Transverse colon (tissue), 4 donors: ENCODE data around the gene CAD. TPM values are rescaled to one million over a fixed set of nuclear protein-coding genes. Genes with fewer than 3 reads are reported as not detected.
"Not testable (repeated sequence)": the region's sequence is repeated elsewhere in the genome, so short reads cannot be mapped to it uniquely, and the experiment has no call there.

Experiments
- DNase-seq: peaks from one replicate; pipeline ENCODE4 v3.0.0-alpha.2; 2019
- H3K27ac ChIP-seq, 4 donors: fragments of 200-600 bp; sonication (generic); 2 replicates each; pipeline ENCODE4 v1.5.1; 2016 to 2018; ENCODE audit warnings: inconsistent platforms in 4 of 4
- H3K27me3 ChIP-seq: fragments of 200-600 bp; sonication (generic); 2 replicates; pipeline ENCODE4 v1.5.1; 2017; ENCODE audit warnings: inconsistent platforms
- H3K36me3 ChIP-seq, 4 donors: fragments of 200-600 bp; sonication (generic); 2 replicates each; pipeline ENCODE4 v1.5.1; 2017 to 2019; ENCODE audit warnings: inconsistent platforms in 4 of 4
- H3K4me1 ChIP-seq, 4 donors: fragments of 200-600 bp; sonication (generic); 2 replicates each; pipeline ENCODE4 v1.5.1; 2017 to 2020; ENCODE audit warnings: inconsistent platforms in 4 of 4
- H3K4me3 ChIP-seq, 4 donors: fragments of 200-600 bp; sonication (generic); 1 replicate in 1 of 4; 2 replicates in 3 of 4; pipeline versions ENCODE4 v1.5.1 to v1.6.1; 2017 to 2019; ENCODE audit warnings: inconsistent platforms in 4 of 4
- H3K9me3 ChIP-seq, 2 donors: fragments of 200-600 bp; sonication (generic); 2 replicates each; pipeline ENCODE4 v1.5.1; 2017 to 2019; ENCODE audit warnings: inconsistent platforms in 2 of 2
- EP300 ChIP-seq: sonication (generic); formaldehyde crosslinking; IDR thresholded peaks from one replicate; pipeline ENCODE4 v1.6.1; 2017; ENCODE audit warnings: antibody characterized with exemption, low read depth
- POLR2A ChIP-seq: fragments of 450-650 bp; IDR thresholded peaks from one replicate; pipeline ENCODE4 v1.6.1; 2016; ENCODE audit warnings: antibody characterized with exemption, mild to moderate bottlenecking, moderate library complexity
- POLR2AphosphoS5 ChIP-seq, 3 donors: sonication (generic); formaldehyde crosslinking; IDR thresholded peaks; one replicate each; pipeline ENCODE4 v1.6.1; 2016; ENCODE audit warnings: antibody characterized with exemption in 3 of 3
- WGBS, 2 donors: methylation state at CpG; one replicate each; pipeline ENCODE4 v1.1.5; 2018; ENCODE audit warnings: low coverage in 1 of 2; 5-methylcytosine and 5-hydroxymethylcytosine counted together
- in situ Hi-C, 4 donors: fragments of 200-750 bp; cut with MboI; loops; one replicate each; pipeline versions ENCODE4 v1.15.0 to v1.15.1; 2017; ENCODE audit warnings: low sequenced_read_pairs in 3 of 4, low pct_ligation_motif_present in 1 of 4, low pct_unique_long_range_greater_than_20kb in 1 of 4
- intact Hi-C: fragments of 100-400 bp; cut with DNase I; formaldehyde crosslinking; loops from one replicate; pipeline ENCODE4 v1.15.1; 2023; ENCODE audit warnings: low total_unique reads
- total RNA-seq, 4 donors: library from RNA; depleted of rRNA; stranded (reverse); fragments of >200 nt; gene quantifications; one replicate each; pipeline ENCODE4 v1.1.0, GENCODE V29; 2016
- TF ChIP-seq, protein P1 (sequence below), 5 experiments: fragments of 200-600 bp in 3 of 5; fragments of 450-650 bp in 2 of 5; sonication (generic) in 3 of 5; IDR thresholded peaks; 1 replicate in 2 of 5; 2 replicates in 3 of 5; pipeline ENCODE4 v1.5.1; 2016 to 2017; ENCODE audit warnings: antibody characterized with exemption in 5 of 5, inconsistent platforms in 3 of 5, mild to moderate bottlenecking in 2 of 5, moderate library complexity in 1 of 5

The CAD gene
- total RNA-seq, 4 donors from 2014 or later, result 11.9 to 25.9 (median 16.6) TPM

GRCh38 chr2:27270131-27270530 is 53.0 kb downstream of the CAD start:
- no peak for DNase-seq
- Histone ChIP-seq H3K4me3 (no peak overlapping the region), H3K9me3 (no peaks in the 10 kb centered on the region), H3K27me3 (peaks cover 77% of the 10 kb centered on the region), H3K27ac (no peak overlapping the region), H3K4me1 (peaks cover 0 to 2% (median 1%) of the 10 kb centered on the region in 4 donors), H3K36me3 (no peaks in the 10 kb centered on the region)
- in situ Hi-C loops, result loop anchor here in 1 of 4 donors (10.0 kb wide), 1 partner anchor 305 kb away; no protein-coding TSS in a partner anchor
- WGBS, 2 donors, result 75 to 77% methylated on average over 3 of the region's 3 CpGs
- intact Hi-C loops, result no loop called here
- no peak for TF ChIP-seq POLR2A
- TF ChIP-seq, protein P1, sequence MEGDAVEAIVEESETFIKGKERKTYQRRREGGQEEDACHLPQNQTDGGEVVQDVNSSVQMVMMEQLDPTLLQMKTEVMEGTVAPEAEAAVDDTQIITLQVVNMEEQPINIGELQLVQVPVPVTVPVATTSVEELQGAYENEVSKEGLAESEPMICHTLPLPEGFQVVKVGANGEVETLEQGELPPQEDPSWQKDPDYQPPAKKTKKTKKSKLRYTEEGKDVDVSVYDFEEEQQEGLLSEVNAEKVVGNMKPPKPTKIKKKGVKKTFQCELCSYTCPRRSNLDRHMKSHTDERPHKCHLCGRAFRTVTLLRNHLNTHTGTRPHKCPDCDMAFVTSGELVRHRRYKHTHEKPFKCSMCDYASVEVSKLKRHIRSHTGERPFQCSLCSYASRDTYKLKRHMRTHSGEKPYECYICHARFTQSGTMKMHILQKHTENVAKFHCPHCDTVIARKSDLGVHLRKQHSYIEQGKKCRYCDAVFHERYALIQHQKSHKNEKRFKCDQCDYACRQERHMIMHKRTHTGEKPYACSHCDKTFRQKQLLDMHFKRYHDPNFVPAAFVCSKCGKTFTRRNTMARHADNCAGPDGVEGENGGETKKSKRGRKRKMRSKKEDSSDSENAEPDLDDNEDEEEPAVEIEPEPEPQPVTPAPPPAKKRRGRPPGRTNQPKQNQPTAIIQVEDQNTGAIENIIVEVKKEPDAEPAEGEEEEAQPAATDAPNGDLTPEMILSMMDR (IDR thresholded peaks at IDR 0.05), result no peak
- no peak for TF ChIP-seq EP300
- no peak for TF ChIP-seq POLR2AphosphoS5 (IDR thresholded peaks at IDR 0.05)

GRCh38 chr2:27270670-27271069 is 53.5 kb downstream of the CAD start:
- no peak for DNase-seq
- H3K4me3 ChIP-seq, result no peak overlapping the region
- H3K9me3 ChIP-seq, result no peaks in the 10 kb centered on the region
- in situ Hi-C loops (loop anchor here in 1 of 4 donors (10.0 kb wide), 1 partner anchor 306 kb away; no protein-coding TSS in a partner anchor), intact Hi-C loops (no loop called here)
- TF ChIP-seq, protein P1 (IDR thresholded peaks at IDR 0.05), result no peak
- TF ChIP-seq POLR2AphosphoS5 (IDR thresholded peaks at IDR 0.05) (no peak), EP300 (no peak), POLR2A (no peak)
- 75% methylated on average over 2 of the region's 2 CpGs; no CpG with 5 or more reads in 1 of the 2 donors for WGBS, 2 donors
- H3K4me1 ChIP-seq, result no peaks in the 10 kb centered on the region
- H3K36me3 ChIP-seq, result no peaks in the 10 kb centered on the region
- no peak overlapping the region for H3K27ac ChIP-seq
- H3K27me3 ChIP-seq, result peaks cover 76% of the 10 kb centered on the region

GRCh38 chr2:27271631-27272340 is 54.6 kb downstream of the CAD start:
- in situ Hi-C loops, result loop anchor here in 1 of 4 donors (10.0 kb wide), 1 partner anchor 307 kb away; no protein-coding TSS in a partner anchor
- TF ChIP-seq EP300, result no peak
- no peak for TF ChIP-seq POLR2AphosphoS5 (IDR thresholded peaks at IDR 0.05)
- TF ChIP-seq POLR2A, result no peak
- TF ChIP-seq, protein P1 (IDR thresholded peaks at IDR 0.05), result no peak

DNA sequence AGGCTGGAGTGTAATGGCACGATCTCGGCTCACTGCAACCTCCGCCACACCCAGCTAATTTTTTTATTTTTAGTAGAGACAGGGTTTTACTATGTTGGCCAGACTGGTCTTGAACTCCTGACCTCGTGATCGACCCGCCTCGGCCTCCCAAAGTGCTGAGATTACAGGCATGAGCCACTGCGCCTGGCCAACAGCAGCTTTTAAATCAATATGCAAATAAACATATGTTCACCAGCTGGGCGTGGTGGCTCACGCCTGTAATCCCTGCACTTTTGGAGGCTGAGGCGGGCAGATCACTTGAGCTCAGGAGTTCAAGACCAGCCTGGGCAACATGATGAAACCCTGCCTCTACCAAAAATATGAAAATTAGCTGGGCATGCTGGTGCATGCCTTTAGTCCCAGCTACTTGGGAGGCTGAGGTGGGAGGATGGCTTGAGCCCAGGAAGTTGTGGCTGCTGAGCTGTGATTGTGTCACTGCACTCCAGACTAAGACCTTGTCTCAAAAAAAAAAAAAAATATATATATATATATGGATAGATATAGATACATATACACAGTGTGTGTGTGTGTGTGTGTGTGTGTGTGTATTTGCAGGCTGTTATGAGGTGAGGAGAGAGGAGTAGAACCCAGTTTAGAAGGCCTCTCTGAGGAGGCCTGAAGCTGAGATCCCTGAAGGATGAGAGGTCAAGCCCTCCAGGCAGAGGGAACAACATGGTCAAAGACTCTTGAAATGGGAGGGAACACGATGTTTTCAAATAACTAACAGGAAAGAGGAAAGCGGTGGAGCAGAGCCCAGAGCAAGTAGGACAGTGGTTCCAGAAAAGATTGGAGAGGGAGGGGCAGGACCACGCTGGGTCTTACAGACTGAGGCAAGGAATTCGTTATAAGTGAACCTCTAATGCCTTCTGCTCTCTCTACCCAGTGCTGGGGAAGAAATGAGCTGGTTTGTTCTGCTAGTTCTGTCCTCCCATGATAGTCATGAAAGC is 55.7 kb downstream of the CAD start:
- H3K9me3 ChIP-seq, H3K27ac ChIP-seq, DNase-seq, H3K36me3 ChIP-seq, H3K4me1 ChIP-seq, intact Hi-C loops, H3K4me3 ChIP-seq: not testable (repeated sequence)
- WGBS, 2 donors, result 66 to 80% methylated on average over 1 to 15 of the region's 15 CpGs
- in situ Hi-C loops, result loop anchor here in 1 of 4 donors (10.0 kb wide), 1 partner anchor 308 kb away; no protein-coding TSS in a partner anchor
- peaks cover 62% of the 10 kb centered on the region for H3K27me3 ChIP-seq

More at GRCh38 chr2:27271631-27272340, 54.6 kb downstream of the CAD start:
- intact Hi-C loops, result no loop called here
- no peak overlapping the region for H3K4me3 ChIP-seq
- no peaks in the 10 kb centered on the region for H3K9me3 ChIP-seq
- no peak for DNase-seq
- no peak overlapping the region for H3K27ac ChIP-seq
- 72 to 76% methylated on average over 7 to 11 of the region's 11 CpGs for WGBS, 2 donors
- H3K36me3 ChIP-seq, result no peaks in the 10 kb centered on the region
- H3K27me3 ChIP-seq, result peaks cover 71% of the 10 kb centered on the region
- H3K4me1 ChIP-seq, result no peaks in the 10 kb centered on the region
